Uterus (tissue), 2 donors: ENCODE results near the gene STAB1.

ENCODE experiments used
- CTCF ChIP-seq, 4 experiments: fragments of 200-600 bp in 2 of 4; fragments of 450-650 bp in 2 of 4; sonication (generic) in 2 of 4; IDR thresholded peaks; one replicate each; pipeline ENCODE4 v1.5.1; 2016 to 2019; ENCODE audit warnings: antibody characterized with exemption in 4 of 4, mild to moderate bottlenecking in 2 of 4, moderate library complexity in 1 of 4
- POLR2A ChIP-seq, 2 donors: fragments of 450-650 bp; IDR thresholded peaks; one replicate each; pipeline ENCODE4 v1.6.1; 2016; ENCODE audit warnings: antibody characterized with exemption in 2 of 2, mild to moderate bottlenecking in 1 of 2, moderate library complexity in 1 of 2

- TF ChIP-seq POLR2A (IDR thresholded peaks at IDR 0.05) (no peak), CTCF (IDR thresholded peaks at IDR 0.05) (no peak)
Measured at GRCh38 chr3:52572221-52572620, 77.1 kb downstream of the STAB1 start.
